Stimulated activated naive CD8-positive, alpha-beta T cell treated with anti-CD3 and anti-CD28 coated beads, Interleukin-15, Interleukin-2, amounts not matched to agents 100 ng/mL and 50 ng/mL, for 24 hours (primary cell): Measurements from ENCODE around the gene RYR3.

Experiments used
- H3K27ac Mint-ChIP-seq: one replicate; pipeline ENCODE4 v1.8.0; 2021; ENCODE audit warnings: mild to moderate bottlenecking, mixed read lengths
- H3K27me3 Mint-ChIP-seq: one replicate; pipeline ENCODE4 v1.8.0; 2021; ENCODE audit warnings: mixed read lengths
- H3K36me3 Mint-ChIP-seq: one replicate; pipeline ENCODE4 v1.8.0; 2021; ENCODE audit warnings: low read depth, mixed read lengths
- H3K4me1 Mint-ChIP-seq: one replicate; pipeline ENCODE4 v1.8.0; 2021; ENCODE audit warnings: low read depth, mixed read lengths
- H3K4me3 Mint-ChIP-seq: one replicate; pipeline ENCODE4 v1.8.0; 2021; ENCODE audit warnings: mild to moderate bottlenecking, mixed read lengths
- H3K9me3 Mint-ChIP-seq: one replicate; pipeline ENCODE4 v1.8.0; 2021; ENCODE audit warnings: mixed read lengths

RYR3 gene

DNA sequence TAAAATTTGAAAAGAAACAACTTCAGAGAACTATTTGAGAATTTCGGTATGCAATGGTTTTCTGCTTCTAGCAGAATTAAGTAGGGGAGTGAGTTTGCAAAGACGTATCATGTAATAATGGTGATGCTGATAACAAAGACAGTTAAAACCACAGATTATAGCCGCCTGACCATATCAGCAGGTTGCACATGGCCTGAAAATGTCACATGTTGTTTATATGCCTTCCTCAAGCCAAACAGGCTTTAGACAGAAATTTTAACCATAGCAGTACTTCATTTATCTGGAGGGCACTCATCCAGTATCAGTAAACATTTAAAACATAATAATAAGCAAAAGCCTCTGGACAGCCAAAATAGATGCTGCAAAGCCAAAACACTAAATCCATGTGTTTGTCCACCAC is 131.7 kb downstream of the RYR3 start:
- no peaks in the 10 kb centered on the region for H3K36me3 Mint-ChIP-seq
- peaks cover 35% of the 10 kb centered on the region for H3K27me3 Mint-ChIP-seq
- H3K9me3 Mint-ChIP-seq = no peaks in the 10 kb centered on the region

DNA sequence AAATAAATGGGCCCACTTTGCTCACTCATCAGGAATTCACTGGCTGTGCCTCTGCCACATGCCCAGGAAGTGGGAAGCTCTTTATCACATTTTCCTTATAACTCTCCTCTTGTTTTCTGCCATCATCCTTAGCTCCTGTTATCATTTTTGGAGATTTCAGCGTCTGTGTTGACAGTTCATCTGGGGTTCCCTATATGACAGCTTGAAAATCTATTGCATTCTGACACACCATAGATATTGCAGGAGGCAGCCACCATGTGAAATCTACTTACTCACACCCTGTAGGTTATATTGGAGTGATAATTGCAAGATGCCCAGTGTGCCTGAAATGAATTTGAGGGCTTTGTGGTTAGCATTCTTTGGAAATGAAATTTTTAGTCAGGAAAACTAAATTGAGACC is 132.9 kb downstream of the RYR3 start:
- H3K4me1 Mint-ChIP-seq = no peaks in the 10 kb centered on the region
- peaks cover 38% of the 10 kb centered on the region for H3K27me3 Mint-ChIP-seq
- no peak overlapping the region for H3K27ac Mint-ChIP-seq
- no peaks in the 10 kb centered on the region for H3K9me3 Mint-ChIP-seq
- no peak overlapping the region for H3K4me3 Mint-ChIP-seq
- no peaks in the 10 kb centered on the region for H3K36me3 Mint-ChIP-seq

More for the DNA sequence above, 131.7 kb downstream of the RYR3 start:
- no peak overlapping the region for H3K27ac Mint-ChIP-seq
- no peaks in the 10 kb centered on the region for H3K4me1 Mint-ChIP-seq
- no peak overlapping the region for H3K4me3 Mint-ChIP-seq

DNA sequence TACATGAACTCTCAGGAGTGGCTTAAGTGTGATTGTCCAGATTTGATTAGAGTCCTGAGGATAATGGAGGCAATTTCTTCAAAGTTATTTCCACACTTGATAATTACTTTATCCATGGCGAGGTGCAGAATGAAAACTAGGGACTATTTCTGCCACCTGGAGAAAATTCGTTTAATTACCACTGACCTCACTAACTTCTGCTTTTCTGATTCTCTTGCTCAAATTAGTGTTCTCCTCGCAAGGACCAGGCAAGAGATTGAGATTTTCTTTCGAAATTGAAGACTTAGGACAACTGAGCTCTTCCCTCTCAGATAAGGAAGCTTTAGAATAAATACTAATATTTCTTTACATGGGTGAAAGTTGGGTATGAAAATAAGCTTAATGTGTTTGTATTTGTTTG is 135.2 kb downstream of the RYR3 start:
- H3K27ac Mint-ChIP-seq = no peak overlapping the region
- H3K4me1 Mint-ChIP-seq = no peaks in the 10 kb centered on the region
- peaks cover 46% of the 10 kb centered on the region for H3K27me3 Mint-ChIP-seq
- no peaks in the 10 kb centered on the region for H3K36me3 Mint-ChIP-seq
- no peaks in the 10 kb centered on the region for H3K9me3 Mint-ChIP-seq
- H3K4me3 Mint-ChIP-seq = no peak overlapping the region

DNA sequence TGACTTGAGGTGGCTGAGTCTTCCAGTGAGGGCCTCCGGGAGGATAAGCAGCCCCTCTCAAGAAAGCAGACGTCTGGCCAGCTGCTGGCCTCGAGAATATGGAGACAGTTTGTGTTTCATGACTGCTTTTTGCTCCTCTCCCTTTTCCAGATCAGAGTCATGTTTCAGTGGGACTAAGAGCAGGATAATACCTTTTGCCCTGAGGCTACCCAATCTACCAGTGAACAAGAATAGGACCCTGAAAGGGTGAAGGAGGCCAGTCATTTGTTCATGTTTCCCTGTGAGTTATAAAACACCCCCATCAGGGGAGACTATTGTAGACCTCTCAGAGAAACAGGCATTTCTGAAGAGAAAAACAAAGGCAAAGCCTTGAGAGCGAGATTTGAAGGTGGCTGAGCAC is 137.4 kb downstream of the RYR3 start:
- Mint-ChIP-seq H3K36me3 (no peaks in the 10 kb centered on the region), H3K9me3 (no peaks in the 10 kb centered on the region), H3K27ac (no peak overlapping the region), H3K4me3 (no peak overlapping the region), H3K4me1 (no peaks in the 10 kb centered on the region), H3K27me3 (peaks cover 40% of the 10 kb centered on the region)

DNA sequence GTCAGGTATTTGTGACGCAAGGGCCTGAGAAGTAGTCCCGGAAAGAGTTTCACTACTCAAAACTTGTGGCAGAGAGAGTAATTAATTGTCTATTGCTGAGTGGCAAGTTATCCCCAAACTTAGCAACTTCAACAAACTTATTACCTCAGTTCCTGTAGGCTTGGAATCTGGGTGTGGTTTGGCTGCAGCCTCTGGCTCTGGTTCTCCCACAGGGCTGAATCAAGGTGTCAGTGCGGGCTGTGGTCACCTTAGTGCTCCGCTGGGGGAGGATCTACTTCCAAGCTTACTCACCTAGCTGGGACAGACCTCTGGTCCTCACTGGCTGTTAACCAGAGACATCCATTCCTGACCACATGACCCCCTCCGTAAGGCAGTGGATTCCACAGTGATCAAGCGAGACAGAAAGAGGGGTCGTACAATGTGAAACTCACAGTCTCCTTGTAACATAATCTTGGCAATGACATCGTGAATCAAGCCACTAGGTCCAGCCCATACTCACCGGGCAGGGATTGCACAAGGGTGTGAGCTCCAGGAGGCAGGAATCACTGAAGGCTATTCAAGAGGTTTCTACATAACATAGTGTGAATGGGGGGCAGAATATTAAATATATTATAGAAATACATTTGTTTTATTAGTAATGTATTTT is 138.3 kb downstream of the RYR3 start:
- Mint-ChIP-seq H3K9me3 (no peaks in the 10 kb centered on the region), H3K27ac (no peak overlapping the region), H3K4me3 (no peak overlapping the region), H3K36me3 (no peaks in the 10 kb centered on the region), H3K27me3 (peaks cover 33% of the 10 kb centered on the region), H3K4me1 (no peaks in the 10 kb centered on the region)

DNA sequence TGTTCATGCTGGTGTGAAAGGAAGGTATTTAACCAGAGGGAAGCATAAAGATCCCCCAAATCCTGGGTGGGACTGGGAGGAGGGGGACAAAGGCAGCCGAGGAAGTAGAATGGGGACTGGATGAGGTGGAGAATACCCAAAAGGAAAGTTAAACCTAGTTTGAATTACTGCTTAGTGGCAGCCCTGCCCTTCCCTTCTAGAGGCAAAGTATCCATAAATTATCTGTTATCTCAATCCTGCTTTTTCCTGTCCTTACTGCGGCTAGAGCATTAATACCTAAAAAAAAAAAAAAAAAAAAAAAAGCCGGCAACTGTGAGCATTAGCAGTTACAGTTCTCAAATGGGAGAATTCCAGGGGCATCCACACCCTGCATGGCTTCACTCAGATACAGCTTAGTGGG is 139.0 kb downstream of the RYR3 start:
- Mint-ChIP-seq H3K27me3 (peaks cover 29% of the 10 kb centered on the region), H3K27ac (no peak overlapping the region), H3K4me1 (no peaks in the 10 kb centered on the region), H3K36me3 (no peaks in the 10 kb centered on the region), H3K9me3 (no peaks in the 10 kb centered on the region), H3K4me3 (no peak overlapping the region)

DNA sequence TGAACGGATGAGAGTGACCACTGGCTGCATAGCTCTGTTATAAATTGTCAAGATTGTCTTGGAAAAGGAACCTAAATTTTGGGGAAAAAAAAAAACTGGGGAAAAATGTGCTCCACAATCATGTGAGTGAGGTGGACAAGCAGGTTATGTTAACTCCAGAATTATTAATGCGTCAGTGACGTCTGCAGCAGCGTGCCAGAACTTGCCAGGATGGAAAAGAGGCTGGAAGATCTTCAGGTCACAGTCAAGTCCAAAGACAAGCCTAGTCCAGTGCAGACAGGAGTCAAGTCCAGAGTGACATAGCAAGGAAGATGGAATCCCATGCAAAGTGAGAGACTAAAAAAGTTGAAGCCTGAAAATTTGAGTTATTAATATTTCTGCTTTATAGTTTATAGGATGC is 140.6 kb downstream of the RYR3 start:
- Mint-ChIP-seq H3K4me1 (no peaks in the 10 kb centered on the region), H3K4me3 (no peak overlapping the region), H3K9me3 (no peaks in the 10 kb centered on the region), H3K36me3 (no peaks in the 10 kb centered on the region), H3K27me3 (peaks cover 24% of the 10 kb centered on the region), H3K27ac (no peak overlapping the region)

DNA sequence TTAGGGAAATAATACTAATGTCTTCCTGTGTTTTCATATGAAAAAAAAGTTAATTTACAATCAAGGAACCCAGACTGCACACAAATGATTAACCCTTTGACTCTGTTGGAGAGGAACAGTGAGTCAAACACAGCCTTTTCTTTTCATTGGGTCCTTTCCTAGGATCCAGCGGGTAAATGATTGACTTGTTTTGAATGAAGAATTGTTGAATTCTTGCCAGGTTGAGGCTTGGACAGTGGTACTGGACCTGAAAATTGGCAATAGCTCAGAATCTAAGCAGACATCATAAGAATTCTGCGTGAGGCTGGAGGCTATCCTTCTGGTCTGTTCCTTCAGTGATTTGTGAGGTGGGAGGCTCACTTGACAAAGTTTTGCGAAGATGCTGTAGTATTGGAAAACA is 143.0 kb downstream of the RYR3 start:
- H3K27ac Mint-ChIP-seq = no peak overlapping the region
- no peak overlapping the region for H3K4me3 Mint-ChIP-seq
- no peaks in the 10 kb centered on the region for H3K36me3 Mint-ChIP-seq
- H3K9me3 Mint-ChIP-seq = no peaks in the 10 kb centered on the region
- H3K4me1 Mint-ChIP-seq = no peaks in the 10 kb centered on the region
- peaks cover 15% of the 10 kb centered on the region for H3K27me3 Mint-ChIP-seq

DNA sequence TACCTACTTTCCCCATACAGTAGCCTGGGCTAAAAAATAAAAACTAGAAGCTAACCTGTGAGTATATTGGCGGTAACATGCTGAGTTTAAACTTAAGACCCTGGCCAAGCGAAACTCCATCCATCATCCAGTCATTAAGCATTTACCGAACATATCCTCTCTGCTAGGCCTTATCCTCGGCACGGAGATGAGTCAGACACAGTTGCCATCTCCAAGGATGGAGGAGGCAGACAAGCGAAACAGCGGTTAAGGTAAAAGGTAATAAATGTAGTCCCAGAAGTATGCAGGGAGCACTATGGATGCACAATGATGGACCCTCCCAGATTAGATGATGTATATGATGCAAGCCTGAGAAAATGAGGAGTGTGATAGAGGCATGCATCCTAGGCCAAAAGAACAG is 143.6 kb downstream of the RYR3 start:
- Mint-ChIP-seq H3K27ac (no peak overlapping the region), H3K9me3 (no peaks in the 10 kb centered on the region), H3K36me3 (no peaks in the 10 kb centered on the region), H3K4me3 (no peak overlapping the region), H3K27me3 (peaks cover 12% of the 10 kb centered on the region), H3K4me1 (no peaks in the 10 kb centered on the region)

DNA sequence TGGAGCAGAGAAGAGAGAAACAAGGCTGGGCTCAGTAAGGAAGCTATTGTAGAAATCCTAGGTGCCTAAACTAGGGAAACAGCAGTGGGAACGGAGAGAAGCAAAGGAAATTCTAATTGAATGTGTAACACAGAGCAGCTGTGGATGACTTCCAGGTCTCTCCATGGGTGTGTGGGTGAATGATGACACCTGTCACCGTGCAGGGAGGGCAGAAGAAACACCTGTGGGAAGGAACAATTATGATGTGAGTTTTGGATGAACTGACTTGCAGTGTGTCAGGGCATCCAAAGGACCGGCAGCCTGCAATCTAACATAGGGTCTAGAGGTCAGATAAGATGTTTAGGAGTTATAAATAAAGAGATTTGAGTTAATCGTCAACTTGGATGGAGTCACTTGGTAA is 144.2 kb downstream of the RYR3 start:
- Mint-ChIP-seq H3K27ac (no peak overlapping the region), H3K9me3 (no peaks in the 10 kb centered on the region)

DNA sequence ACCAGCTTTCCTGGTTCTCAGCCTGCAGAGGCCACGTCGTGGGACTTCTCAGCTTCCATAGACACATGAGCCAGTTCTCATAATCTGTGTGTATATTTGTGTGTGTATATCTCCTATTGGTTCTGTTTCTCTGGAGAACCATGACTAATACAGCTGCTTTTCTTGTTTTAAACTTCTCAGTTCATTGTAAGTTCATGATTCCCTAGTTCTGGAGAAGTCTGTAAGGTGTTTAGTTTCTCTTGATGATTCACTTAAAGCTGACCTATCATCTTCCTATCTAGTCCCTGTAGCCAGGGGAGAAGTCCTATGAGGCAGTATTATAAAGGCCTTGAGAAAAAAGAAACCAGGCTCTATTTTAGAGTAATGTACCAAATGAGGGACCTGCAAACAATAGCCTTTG is 147.7 kb downstream of the RYR3 start:
- no peak overlapping the region for H3K27ac Mint-ChIP-seq
- no peaks in the 10 kb centered on the region for H3K4me1 Mint-ChIP-seq
- H3K36me3 Mint-ChIP-seq = no peaks in the 10 kb centered on the region
- peaks cover 4% of the 10 kb centered on the region for H3K27me3 Mint-ChIP-seq
- H3K9me3 Mint-ChIP-seq = no peaks in the 10 kb centered on the region
- H3K4me3 Mint-ChIP-seq = no peak overlapping the region

More for the DNA sequence above, 144.2 kb downstream of the RYR3 start:
- H3K4me1 Mint-ChIP-seq = no peaks in the 10 kb centered on the region
- no peak overlapping the region for H3K4me3 Mint-ChIP-seq
- H3K36me3 Mint-ChIP-seq = no peaks in the 10 kb centered on the region
- peaks cover 7% of the 10 kb centered on the region for H3K27me3 Mint-ChIP-seq

DNA sequence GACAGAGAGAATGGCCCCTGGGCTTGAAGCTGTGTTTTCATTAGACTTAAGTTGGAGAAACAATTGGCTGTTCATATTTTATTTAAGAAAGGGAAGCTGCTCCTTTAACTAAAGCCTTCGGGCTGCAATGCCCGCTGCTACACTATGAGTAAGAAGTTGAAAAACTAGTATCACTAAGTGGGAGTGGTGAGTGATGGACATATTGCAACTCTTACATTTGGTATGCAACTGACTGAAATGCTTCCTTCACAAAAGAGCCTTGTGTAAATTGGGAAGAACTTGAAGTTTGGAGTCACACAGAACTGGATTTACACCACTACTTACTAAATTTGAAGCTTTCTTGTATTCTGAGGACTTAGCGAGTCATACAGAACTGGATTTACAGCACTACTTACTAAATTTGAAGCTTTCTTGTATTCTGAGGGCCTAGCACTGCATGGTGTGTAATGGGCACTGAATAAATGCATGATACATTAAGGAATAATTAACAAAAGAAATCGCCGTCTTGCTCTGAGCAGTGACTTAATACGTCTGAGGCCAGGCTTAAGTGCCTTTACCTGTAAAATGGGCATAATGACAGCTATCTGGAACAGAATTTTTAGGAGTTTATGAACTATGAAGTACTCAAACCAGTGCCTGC is 149.5 kb downstream of the RYR3 start:
- Mint-ChIP-seq H3K9me3 (no peaks in the 10 kb centered on the region), H3K27me3 (peaks cover 4% of the 10 kb centered on the region), H3K4me3 (no peak overlapping the region), H3K36me3 (no peaks in the 10 kb centered on the region), H3K27ac (no peak overlapping the region), H3K4me1 (no peaks in the 10 kb centered on the region)

DNA sequence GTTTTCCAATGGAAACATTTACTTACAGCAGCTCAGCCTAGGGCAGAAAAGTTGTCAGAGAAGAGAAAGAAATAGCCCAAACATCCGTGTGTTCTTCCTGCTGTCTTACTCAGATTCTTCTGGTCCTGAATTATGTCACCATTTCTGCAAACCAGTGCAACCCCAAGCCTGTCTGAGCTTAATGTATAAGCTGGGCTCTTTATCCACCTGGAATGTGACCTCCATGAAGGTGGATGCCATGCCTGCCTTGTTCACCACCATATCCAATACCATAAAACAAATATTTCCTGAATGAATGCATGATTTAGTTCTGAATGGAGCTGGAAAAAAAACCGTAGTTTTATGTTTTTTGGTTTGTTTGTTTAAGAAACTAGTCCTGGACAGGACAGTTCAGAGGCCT is 150.9 kb downstream of the RYR3 start:
- no peak overlapping the region for H3K27ac Mint-ChIP-seq
- no peaks in the 10 kb centered on the region for H3K4me1 Mint-ChIP-seq
- H3K27me3 Mint-ChIP-seq = peaks cover 8% of the 10 kb centered on the region
- H3K9me3 Mint-ChIP-seq = no peaks in the 10 kb centered on the region
- H3K4me3 Mint-ChIP-seq = no peak overlapping the region
- no peaks in the 10 kb centered on the region for H3K36me3 Mint-ChIP-seq

DNA sequence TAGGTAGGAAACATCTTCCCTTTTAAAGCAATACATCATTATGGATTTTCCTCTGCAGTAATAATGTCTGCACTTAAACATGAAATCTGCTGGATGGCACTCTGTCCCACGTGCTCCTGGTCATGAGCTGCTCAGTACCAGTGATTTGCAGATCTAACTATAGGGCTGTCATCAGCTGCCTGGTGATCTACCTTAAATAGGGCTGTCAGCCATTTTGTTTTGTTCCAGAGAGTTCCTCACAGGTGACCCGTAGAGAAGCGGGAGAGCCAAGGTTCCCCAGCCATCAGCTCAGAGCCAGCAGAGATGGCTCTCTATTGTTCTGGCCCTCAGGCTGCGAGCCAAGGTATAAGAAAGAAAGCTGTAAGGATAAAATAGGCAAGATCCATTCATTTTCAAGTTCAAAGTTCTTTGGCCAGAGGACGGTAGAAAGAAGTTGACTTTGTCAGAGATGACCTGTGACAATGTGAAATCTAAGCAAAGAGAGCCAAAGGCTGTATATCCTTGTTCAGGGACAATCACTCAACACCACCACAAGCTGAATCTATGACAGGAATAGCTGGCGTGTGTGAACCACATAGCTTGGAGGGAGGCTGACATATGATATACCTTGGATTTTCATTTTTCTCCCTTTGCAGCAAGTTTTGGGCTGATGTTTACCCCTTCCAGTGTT is 156.5 kb downstream of the RYR3 start:
- Mint-ChIP-seq H3K27me3 (peaks cover 13% of the 10 kb centered on the region), H3K4me1 (no peaks in the 10 kb centered on the region), H3K36me3 (no peaks in the 10 kb centered on the region), H3K4me3 (no peak overlapping the region), H3K9me3 (no peaks in the 10 kb centered on the region), H3K27ac (no peak overlapping the region)

DNA sequence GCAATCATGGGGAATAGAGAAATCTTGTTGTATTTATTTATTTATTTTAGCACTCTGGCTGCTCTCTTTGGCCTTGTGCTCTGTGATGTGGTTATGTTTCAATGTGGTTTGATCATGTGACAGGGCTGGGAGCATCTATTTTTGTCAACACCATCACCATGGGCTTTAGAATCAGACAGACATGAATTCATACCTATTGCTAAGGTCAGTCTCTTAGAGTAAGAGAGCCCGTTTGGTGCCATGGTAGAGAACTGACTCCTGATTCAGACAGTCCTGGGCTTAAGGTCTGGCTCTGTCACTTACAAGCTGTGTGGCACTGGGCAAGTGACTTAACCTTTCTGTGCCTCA is 157.0 kb downstream of the RYR3 start:
- H3K27me3 Mint-ChIP-seq = peaks cover 13% of the 10 kb centered on the region
- H3K9me3 Mint-ChIP-seq = no peaks in the 10 kb centered on the region
- H3K27ac Mint-ChIP-seq = no peak overlapping the region
- H3K4me3 Mint-ChIP-seq = no peak overlapping the region
- H3K36me3 Mint-ChIP-seq = no peaks in the 10 kb centered on the region
- no peaks in the 10 kb centered on the region for H3K4me1 Mint-ChIP-seq

DNA sequence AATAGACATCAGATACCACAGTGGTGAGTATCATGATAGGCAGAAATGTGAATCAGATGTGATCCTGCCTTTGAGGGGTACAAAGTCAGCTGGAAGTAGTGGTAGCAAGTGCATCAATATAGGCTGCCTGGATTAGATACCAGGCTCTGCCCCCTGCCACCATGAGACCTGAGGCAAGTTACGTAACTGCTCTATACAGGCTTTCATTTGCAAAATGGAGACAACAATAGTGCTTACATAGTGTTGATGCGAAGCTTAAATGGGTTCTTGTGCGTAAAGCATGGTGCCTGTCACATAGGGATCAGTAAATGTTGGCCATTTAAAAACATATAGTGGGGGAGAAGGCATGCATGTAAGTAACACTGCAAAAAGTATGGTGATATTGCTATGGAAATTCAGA is 158.0 kb downstream of the RYR3 start:
- no peak overlapping the region for H3K4me3 Mint-ChIP-seq
- H3K27ac Mint-ChIP-seq = no peak overlapping the region
- peaks cover 15% of the 10 kb centered on the region for H3K27me3 Mint-ChIP-seq
- H3K36me3 Mint-ChIP-seq = no peaks in the 10 kb centered on the region
- no peaks in the 10 kb centered on the region for H3K9me3 Mint-ChIP-seq
- H3K4me1 Mint-ChIP-seq = no peaks in the 10 kb centered on the region
